Kasumi-1 (cell line): ENCODE data around the gene BRCC3.
A peak's percentile ranks its signal among the peaks of the same experiment; 100 is the strongest.

ENCODE experiments used
- DNase-seq, 2 experiments: peaks; one replicate each; lab custom pipeline; 2025; lab: John Stamatoyannopoulos, UW

The BRCC3 gene

DNA sequence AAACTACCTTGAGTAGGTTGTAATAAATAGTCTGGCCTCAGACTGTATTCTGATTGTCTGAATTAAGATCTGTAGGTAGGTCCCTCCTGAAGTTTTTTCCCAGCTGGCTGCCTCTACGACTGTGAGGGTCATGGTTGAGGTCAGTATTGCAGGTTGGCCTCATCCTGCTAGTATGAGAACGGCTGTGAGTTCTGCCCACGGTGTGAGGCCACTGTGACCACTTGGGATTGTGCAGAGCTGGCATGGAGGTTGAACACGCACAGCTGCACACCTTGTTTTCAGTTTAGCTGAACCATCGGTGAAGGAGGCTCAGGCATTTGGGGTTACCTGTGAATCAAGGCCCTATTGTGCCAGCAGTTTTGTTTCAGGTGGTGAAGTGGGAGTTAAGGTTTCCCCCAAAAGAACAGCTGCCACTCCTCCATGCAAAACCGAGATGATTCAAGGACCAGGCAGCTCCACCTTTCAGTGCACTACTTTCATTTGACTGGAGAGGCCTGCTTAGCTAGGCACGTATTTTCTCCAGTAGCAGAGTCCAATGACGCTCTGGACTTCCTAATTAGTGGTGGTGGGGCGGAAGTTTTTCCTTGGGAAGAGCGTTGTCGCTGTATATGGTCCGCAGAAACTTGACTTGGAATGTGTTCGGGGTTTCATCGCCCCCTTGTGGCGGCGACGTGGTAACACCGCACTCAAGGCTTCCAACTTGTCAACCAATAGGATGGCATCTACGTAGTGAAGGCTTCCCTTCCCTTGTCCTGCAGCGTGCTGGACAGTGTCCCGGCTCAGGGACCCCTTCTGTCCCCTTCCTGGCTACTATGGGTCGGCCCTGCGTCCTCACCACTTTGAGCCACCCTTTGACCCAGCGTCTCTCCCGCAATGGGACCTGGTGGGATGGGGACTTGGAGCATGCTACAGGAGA, 14.2 kb upstream of the BRCC3 start:
- DNase-seq = peak; percentile 8 to 23

- no peak for DNase-seq
These were observed 9.5 kb upstream of the BRCC3 start for GRCh38 chrX:155061760-155062159.

DNA sequence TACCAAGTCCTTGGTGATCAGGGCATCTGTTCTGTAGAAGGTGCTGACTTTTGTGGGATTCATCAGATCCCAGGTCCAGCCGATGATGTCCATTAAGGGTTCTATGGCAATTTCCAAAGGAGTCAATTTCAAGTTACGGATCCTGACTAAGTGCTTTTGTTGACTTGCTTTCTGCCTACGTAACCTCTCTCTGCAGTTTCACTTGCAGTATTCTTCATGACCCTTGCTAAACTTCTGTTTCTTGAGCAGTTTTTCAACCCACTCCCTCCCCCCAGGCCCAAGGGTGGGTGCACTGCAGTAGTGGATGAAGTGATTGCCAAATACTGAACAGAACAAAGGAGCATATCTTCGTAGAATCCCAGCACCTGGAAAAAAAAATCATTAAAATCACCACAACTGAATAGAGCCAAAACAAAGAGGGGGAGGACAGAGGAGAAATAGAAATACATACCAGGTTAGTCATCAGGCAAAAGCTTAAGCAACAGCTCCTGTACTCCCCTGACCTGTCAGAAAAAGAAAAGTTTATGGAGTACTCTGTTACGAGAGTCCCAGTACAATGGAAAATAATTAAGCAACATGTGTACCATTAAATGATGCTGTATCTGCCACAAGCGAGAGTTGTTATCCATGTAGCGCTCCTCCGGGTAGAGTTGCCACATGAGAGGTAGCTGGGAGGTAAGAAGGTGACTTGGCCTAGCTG, 6.1 kb upstream of the BRCC3 start:
- no peak for DNase-seq

DNA sequence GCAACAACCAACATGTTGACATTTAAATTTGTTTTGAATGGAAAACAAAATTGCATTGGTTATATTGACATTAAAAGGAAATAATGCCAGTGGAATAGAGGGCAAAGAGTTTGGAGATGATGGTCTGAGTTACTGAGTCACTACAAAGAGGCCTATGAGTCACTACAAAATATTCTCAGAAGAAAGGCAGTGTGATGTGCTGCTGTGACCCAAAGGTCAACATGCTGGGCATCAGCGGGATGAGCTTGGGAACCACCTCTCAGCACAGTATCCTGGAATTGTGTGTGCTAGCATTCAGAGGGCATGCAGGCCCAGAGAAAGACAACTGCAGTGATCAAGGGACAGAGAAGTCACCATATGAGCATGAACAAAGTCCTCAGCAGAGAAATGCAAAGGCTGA, 3.1 kb upstream of the BRCC3 start:
- no peak for DNase-seq

GRCh38 chrX:155069414-155069813, 1.9 kb upstream of the BRCC3 start:
- DNase-seq = no peak

DNA sequence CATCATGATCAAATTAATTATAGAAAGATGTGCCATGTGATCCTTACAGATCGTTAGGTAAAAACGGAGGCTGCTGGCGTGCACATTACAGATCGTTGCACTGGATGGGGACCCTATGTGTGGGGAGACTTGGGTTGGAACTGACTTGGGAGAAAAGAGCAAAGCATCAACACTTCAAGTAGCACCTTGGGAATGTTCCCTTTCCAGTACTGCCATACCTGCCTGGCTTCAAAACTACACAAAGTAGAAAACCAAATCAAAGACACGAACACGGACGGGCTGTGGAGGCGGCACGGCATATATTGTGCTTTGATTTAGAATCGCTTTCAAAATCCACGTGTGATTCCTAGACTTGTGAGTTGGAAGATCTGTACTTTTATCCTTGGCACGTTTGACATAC, 1.3 kb upstream of the BRCC3 start:
- DNase-seq = peak in 1 of 2 experiments; percentile 26

DNA sequence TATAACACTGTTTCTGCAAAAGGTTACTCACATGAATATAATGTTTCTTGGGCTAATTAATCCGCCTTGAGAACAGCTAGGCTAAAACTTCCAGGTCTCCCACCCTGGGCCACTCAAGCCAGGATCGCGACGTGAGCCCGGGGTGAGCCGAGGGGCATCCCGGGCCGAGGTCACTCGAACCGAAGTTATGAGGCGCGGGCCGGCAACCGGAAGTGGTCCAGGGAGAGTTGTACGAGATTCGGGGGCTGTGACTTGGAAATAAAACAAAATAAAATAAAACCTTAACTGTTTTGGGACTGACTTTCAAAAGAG, 689 bp upstream of the BRCC3 start:
- peak in 1 of 2 experiments; percentile 32 for DNase-seq

- no peak for DNase-seq
These were observed 479 bp downstream of the BRCC3 start for GRCh38 chrX:155071694-155072280.

- DNase-seq = peak; percentile 1 to 3
These were observed 15.0 kb downstream of the BRCC3 start for GRCh38 chrX:155086202-155086840.

GRCh38 chrX:155086961-155087735, 15.8 kb downstream of the BRCC3 start:
- DNase-seq = no peak

DNA sequence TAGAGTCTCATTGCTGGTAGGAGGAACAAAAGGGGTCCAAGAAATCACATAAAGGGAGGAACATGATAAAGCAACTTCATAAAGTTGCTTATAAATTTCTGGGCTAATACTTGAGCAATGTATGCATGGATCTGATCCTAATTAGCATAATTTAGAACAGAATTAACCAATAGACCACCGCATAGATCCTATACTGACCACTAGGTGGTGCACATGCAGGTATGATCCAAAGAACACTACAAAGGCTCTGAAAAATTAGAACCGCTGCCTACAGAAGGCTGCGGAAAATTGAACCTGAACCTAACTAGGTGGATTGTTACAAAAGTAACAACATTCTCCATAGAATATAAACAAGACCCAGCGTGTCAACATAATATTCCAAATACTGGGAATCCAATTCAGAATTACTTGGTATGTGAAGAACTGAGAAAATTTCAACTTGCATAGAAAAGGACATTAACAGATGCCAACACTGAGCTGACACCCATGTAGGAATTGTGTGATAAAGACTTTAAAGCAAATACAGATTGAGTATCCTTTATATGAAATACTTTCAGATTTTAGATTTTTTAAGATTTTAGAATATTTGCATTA, 23.3 kb downstream of the BRCC3 start:
- DNase-seq = peak; percentile 20 to 43

DNA sequence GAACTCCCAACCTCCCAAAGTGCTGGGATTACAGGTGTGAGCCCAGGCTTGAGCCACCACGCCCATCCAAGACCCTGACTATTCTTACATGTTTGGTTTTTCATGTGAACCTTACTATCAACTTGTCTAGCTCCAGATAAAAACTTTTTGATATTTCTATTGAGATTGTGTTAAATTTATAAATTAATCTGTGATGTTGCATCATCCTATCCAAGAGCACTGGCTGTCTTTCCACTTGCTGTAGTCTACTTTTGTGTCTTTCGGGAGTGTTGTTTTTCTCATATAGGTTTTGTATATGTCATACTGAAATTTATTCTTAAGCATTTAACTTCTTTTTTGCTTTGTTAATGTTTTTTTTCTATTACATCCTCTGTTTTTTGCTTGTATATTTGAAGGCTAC, 34.6 kb downstream of the BRCC3 start:
- no peak for DNase-seq

- no peak for DNase-seq
These were observed 37.1 kb downstream of the BRCC3 start for GRCh38 chrX:155108427-155108826.

DNA sequence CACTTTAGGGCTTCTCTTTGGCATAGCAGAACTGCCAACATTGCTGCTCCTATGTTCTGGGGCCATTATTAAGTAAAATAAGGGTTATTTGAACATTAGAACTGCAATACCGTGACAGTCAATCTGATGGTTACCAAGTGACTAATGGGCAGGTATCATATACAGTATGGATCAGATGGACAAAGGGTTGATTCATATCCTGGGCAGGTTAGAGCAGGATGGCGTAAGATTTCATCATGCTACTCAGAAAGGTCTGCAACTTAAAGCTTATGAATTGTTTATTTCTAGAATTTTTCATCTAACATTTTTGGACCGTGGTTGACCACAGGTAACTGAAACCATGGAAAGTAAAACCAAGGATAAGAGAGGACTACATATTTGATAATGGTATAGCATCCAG, 40.9 kb downstream of the BRCC3 start:
- no peak for DNase-seq

GRCh38 chrX:155113097-155113496, 41.8 kb downstream of the BRCC3 start:
- no peak for DNase-seq

- no peak for DNase-seq
These were observed 44.0 kb downstream of the BRCC3 start for GRCh38 chrX:155115174-155115819.

DNA sequence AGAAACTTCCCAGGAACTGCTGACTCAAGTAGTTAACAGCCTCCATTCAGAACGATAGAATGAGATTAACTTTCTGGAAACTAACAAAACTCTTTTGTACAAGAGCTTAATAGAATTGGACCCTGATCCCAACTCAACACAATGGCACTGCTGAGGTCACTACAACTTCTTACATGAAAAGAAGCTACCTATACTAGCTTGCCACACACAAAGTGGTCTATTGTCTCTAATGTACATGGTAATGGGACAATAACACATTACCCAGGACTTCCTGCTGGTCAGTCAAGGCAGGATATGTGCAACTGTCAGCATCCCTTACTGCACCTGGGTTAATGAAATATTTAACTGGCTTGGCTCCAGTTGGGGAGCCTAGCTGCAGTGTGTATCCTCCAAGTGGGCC, 56.2 kb downstream of the BRCC3 start:
- DNase-seq = no peak

DNA sequence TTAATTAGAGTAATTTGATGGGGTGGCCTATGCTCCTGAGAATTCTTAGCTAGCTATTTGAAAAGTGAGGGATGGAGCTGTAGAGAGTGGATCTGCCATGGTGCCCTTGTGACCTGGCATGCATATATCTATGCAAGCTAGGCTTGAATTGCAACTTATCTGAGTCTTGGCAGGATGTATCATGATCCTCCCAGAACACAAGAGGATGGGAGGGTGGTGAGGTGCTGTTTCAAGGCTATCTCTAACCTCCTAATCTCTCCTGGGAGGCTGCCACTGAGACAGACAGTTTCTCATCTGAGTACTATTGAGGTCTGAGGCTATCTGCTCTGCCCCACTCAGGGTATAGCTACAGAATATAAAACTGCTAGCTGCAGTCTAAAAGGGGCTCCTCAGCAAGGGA, 56.6 kb downstream of the BRCC3 start:
- DNase-seq = no peak

DNA sequence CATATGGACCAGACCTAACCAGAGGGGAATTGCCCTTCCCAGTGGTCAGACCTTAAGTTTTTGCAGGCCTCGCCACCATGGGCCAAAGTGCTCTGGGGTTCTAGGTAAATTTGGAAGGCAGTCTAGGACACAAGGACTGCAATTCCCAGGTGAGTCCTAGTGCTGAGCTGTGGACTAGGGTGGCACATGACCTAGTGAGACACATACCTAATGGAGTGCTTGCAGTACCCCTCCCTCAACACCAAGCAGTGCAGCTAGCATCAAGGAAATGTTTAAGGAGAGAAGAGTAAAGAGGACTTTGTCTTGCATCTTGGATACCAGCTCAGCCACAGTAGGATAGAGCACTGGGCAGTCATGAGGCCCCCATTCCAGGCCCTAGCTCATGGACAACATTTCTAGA, 60.8 kb downstream of the BRCC3 start:
- DNase-seq = no peak

- DNase-seq = no peak
These were observed 62.9 kb downstream of the BRCC3 start for GRCh38 chrX:155134255-155134654.

- DNase-seq = no peak
These were observed 72.7 kb downstream of the BRCC3 start for GRCh38 chrX:155143959-155144548.
